Effector memory CD8-positive, alpha-beta T cell (primary cell): ENCODE results near the gene ZNF384.

Experiments used
- ATAC-seq: fragments of 150-1000 bp; cut with Tn5 transposase; replicated peaks from 2 replicates; pipeline ENCODE4 v1.10.0; 2021; ENCODE audit warnings: mild to moderate bottlenecking, moderate library complexity
- DNase-seq, 3 experiments: peaks; one replicate each; pipeline ENCODE4 v3.0.0; 2021
- H3K27ac Mint-ChIP-seq, 2 donors: one replicate each; pipeline ENCODE4 v1.8.0; 2022; ENCODE audit warnings: mild to moderate bottlenecking in 2 of 2, mixed read lengths in 2 of 2, moderate library complexity in 2 of 2
- H3K27me3 Mint-ChIP-seq, 2 donors: one replicate each; pipeline ENCODE4 v1.8.0; 2022; ENCODE audit warnings: mixed read lengths in 2 of 2
- H3K36me3 Mint-ChIP-seq: one replicate; pipeline ENCODE4 v1.8.0; 2022; ENCODE audit warnings: mild to moderate bottlenecking, moderate library complexity, mixed read lengths; ENCODE audit not compliant: insufficient read depth
- H3K4me1 Mint-ChIP-seq, 2 donors: one replicate each; pipeline ENCODE4 v1.8.0; 2022; ENCODE audit warnings: low read depth in 2 of 2, mixed read lengths in 2 of 2
- H3K4me3 Mint-ChIP-seq, 2 donors: one replicate each; pipeline ENCODE4 v1.8.0; 2022; ENCODE audit warnings: mild to moderate bottlenecking in 2 of 2, mixed read lengths in 2 of 2, moderate library complexity in 2 of 2
- H3K9me3 Mint-ChIP-seq, 2 donors: one replicate each; pipeline ENCODE4 v1.8.0; 2022; ENCODE audit warnings: mixed read lengths in 2 of 2
- total RNA-seq, 9 experiments: gene quantifications; one replicate each; lab custom pipeline; 2026; lab: John Stamatoyannopoulos, UW

Gene ZNF384
- 39.7 to 68.6 (median 48.5) reads per million in 9 experiments for total RNA-seq

DNA sequence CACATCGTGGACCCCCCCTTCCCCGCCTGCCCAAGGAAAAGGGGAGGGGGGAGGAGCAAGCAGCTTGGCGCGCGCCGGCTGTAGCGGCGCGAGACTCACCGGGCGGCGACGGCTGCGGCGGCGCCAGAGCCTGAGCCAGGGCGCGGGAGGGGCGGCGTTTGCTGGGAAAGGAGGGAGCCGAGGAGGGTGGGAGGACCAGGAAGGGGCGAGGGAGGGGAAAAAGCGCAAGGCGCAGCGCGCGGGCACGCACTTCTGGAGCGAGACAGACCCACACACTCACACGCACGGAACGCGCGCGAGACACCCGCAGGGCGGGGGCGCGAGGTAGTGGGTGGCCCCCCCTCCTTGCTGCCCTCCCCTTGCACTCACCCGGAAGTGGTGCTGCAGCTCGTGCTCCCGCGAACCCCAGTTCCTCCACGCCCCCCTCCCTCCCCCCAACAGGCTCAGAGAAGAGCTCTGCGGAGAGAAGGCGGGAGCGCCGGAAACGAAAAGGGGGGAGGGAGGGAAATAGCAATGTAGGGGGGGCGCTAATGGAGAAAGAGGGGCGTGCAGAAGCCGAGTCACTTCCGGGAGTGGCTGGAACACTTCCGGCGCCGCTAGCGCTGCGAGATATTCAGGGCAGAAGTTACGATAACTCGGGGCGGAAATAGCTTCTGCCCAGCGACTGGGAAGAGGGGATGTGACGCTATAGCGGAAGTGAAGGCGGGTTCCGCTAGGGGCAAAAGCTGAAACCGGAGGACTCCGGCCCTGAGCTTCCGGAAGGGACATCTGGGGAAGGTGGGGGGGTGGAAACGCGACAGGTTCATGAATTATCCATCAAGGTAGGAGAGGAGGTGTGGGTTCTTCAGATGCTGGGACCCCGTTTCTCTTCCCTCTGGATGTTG, at the start of gene ZNF384:
ZNF384 (minus strand) TSS at position 377 of the 884 bp plus-strand sequence. CDS start 9,855 bp downstream, outside the sequence.
- peaks cover 46 to 59% of the 10 kb centered on the region in 2 donors for H3K4me1 Mint-ChIP-seq
- H3K36me3 Mint-ChIP-seq: peaks cover 23% of the 10 kb centered on the region
- H3K27me3 Mint-ChIP-seq: no peaks in the 10 kb centered on the region
- no peaks in the 10 kb centered on the region for H3K9me3 Mint-ChIP-seq
- H3K4me3 Mint-ChIP-seq: peak within 1 kb of the TSS; percentile 81 to 89
- ATAC-seq (peak; percentile 79), DNase-seq (peak; percentile 92)
- peak within 1 kb of the TSS; percentile 92 to 94 for H3K27ac Mint-ChIP-seq

DNA sequence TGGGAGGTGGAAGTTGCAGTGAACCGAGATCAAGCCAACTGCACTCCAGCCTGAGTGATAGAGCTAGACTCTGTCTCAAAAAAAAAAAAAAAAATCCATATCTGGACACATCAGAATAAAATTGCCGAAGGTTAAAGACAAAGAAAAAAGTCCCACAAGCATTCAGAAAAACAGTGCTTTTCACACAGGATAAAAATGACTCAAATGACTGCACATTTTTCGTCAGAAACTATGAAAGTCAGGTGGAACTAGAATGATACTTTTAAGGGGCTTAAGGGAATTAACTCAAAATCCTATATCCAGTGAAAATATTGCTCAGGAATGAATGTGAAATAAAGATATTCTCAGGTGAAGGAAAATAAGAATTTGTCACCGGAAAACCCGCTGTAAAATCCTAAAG, 47.6 kb upstream of the ZNF384 start:
- ATAC-seq (no peak), DNase-seq (no peak)
- Mint-ChIP-seq H3K27me3 (no peaks in the 10 kb centered on the region), H3K27ac (no peak overlapping the region), H3K4me1 (no peaks in the 10 kb centered on the region), H3K4me3 (no peak overlapping the region), H3K36me3 (no peaks in the 10 kb centered on the region), H3K9me3 (no peaks in the 10 kb centered on the region)

DNA sequence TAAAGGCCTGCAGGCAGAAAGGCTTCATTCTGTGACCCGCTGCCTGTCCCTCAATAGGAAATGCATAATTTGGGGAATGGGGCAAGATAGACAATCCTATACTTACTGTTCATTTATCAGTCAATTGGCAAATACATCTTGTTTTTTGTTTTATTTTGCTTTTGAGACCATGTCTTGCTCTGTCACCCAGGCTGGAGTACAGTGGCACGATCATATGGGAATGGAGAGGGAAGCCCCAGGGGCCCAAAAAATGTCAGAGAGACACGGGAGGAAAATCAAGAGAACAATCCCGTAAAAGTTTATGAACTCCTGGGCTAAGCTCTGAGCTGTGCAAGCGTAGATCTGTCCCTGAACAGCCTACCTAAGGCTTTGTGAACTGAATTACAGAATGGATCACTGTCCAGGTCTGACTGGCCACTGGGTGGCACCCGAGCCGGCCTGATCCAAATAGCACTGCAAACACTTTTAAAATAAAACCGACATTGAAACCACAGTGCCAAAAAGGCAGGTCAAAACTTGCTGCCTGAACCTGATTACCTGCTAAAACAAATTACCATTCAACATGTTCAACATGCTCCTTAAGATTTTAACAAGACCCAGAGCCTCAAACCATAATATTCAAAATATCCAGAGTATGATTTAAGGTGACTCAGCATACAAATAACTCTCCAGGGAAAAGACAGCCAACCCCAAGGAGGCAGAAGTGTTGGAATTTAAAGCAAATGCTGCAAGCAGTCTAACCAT, 46.4 kb upstream of the ZNF384 start:
- Mint-ChIP-seq H3K4me1 (no peaks in the 10 kb centered on the region), H3K27ac (peak overlapping the region in 1 of 2 donors; percentile 1)
- peak; percentile 12 to 28 (median 15) for DNase-seq

DNA sequence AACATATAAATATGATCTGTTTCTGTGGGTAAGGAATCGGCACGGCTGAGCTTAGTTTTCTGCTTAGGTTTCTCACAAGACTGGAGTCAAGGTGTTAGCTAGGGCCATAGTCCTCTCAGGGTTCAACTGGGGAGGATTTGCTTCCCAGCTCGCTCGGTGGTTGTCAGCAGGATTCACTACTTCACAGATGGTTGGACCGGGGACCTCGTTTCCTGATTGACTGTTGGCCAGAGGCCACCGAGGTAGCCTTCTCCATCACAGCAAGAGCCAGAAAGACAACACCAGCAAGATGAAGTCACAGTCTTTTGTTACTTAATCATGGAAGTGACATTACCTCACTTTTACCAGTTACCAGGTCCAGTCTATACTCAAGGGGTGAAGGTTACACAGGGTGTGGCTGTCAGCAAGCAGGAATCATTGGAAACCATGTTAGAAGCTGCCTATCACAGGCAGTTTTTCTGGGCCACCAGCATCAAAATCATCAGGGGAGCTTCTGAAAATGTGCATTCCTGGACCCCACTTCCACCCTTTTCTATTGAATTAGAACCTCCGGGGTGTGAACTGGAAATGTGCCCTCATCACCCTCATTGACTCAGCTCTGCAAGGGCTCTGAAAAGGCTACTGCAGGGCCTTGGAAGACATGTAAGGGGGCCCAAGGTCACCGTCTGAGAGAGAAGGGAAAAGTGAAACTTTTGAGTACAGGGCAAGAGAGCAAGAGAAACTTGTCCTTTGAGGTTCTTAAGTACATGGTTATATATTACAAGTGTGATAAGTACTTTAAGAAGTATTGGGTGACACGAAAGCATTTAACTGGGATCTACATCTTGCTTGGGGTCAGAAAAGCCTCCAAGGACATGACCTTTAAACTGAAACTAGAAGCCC, 45.6 kb upstream of the ZNF384 start:
- DNase-seq (no peak), ATAC-seq (no peak)
- H3K4me3 Mint-ChIP-seq: no peak overlapping the region
- H3K36me3 Mint-ChIP-seq: peaks cover 16% of the 10 kb centered on the region
- no peaks in the 10 kb centered on the region for H3K27me3 Mint-ChIP-seq
- H3K27ac Mint-ChIP-seq: no peak overlapping the region
- no peaks in the 10 kb centered on the region for H3K4me1 Mint-ChIP-seq
- H3K9me3 Mint-ChIP-seq: no peaks in the 10 kb centered on the region

More for the DNA sequence above, 46.4 kb upstream of the ZNF384 start:
- Mint-ChIP-seq H3K4me3 (no peak overlapping the region), H3K27me3 (no peaks in the 10 kb centered on the region), H3K36me3 (peaks cover 8% of the 10 kb centered on the region), H3K9me3 (no peaks in the 10 kb centered on the region)
- peak; percentile 49 for ATAC-seq

DNA sequence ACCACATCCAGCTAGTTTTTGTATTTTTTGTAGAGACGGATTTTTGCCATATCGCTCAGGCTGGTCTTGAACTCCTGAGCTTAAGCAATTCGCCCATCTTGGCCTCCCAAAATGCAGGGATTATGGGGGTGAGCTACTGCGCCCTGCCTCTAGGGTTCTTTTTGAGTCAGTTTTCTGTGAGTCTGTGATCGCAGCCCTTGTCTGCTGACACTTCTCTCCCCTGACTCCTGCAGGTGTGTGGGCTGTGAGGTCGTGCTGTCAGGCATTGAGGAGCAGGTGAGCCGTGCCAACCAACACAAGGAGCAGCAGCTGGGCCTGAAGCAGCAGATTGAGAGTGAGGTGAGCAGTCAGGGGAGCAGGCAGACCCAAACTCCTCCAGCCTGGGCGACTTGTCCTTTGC, 41.0 kb upstream of the ZNF384 start:
- Mint-ChIP-seq H3K9me3 (no peaks in the 10 kb centered on the region), H3K36me3 (peaks cover 39% of the 10 kb centered on the region), H3K27me3 (no peaks in the 10 kb centered on the region), H3K4me3 (no peak overlapping the region), H3K4me1 (peaks cover 0 to 9% of the 10 kb centered on the region in 2 donors), H3K27ac (no peak overlapping the region)
- ATAC-seq: no peak
- no peak for DNase-seq

DNA sequence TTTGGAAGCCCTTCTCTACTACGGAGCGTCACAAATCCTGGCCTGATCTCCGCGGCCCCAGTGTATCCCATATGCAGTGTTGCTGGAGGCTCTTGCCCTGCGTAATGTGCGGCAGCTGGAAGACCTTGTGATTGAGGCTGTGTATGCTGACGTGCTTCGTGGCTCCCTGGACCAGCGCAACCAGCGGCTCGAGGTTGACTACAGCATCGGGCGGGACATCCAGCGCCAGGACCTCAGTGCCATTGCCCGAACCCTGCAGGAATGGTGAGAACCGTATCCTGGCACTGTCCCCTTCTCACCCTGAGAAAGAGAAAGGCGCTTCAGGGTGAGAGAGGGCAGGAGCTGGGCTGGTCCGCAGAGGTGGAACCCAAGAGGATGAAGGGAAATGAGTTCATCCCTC, 40.0 kb upstream of the ZNF384 start:
- no peak overlapping the region for H3K27ac Mint-ChIP-seq
- DNase-seq: no peak
- no peak overlapping the region for H3K4me3 Mint-ChIP-seq
- peaks cover 4 to 19% of the 10 kb centered on the region in 2 donors for H3K4me1 Mint-ChIP-seq
- H3K9me3 Mint-ChIP-seq: no peaks in the 10 kb centered on the region
- H3K27me3 Mint-ChIP-seq: no peaks in the 10 kb centered on the region
- no peak for ATAC-seq
- peaks cover 43% of the 10 kb centered on the region for H3K36me3 Mint-ChIP-seq

DNA sequence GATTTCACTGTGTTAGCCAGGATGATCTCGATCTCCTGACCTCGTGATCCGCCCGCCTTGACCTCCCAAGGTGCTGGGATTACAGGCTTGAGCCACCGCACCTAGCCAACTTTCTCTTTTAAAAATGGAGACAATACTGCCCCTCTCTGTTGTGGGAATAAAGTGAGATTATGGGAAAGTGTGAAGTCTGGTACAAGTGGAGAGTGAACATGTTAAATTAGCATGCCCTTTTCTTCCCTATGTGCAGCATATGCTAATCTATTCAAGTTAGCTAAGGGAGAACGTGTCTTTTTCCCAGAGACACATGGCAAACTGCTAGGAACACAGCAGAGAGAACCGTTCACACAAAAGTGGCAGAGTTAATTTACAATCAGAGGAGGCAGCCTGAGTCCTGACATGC, 36.2 kb upstream of the ZNF384 start:
- H3K4me1 Mint-ChIP-seq: peaks cover 9 to 27% of the 10 kb centered on the region in 2 donors
- peaks cover 39% of the 10 kb centered on the region for H3K36me3 Mint-ChIP-seq
- ATAC-seq (no peak), DNase-seq (no peak)
- no peak overlapping the region for H3K27ac Mint-ChIP-seq
- H3K9me3 Mint-ChIP-seq: no peaks in the 10 kb centered on the region
- peak overlapping the region; percentile 28 to 84 for H3K4me3 Mint-ChIP-seq
- H3K27me3 Mint-ChIP-seq: no peaks in the 10 kb centered on the region

DNA sequence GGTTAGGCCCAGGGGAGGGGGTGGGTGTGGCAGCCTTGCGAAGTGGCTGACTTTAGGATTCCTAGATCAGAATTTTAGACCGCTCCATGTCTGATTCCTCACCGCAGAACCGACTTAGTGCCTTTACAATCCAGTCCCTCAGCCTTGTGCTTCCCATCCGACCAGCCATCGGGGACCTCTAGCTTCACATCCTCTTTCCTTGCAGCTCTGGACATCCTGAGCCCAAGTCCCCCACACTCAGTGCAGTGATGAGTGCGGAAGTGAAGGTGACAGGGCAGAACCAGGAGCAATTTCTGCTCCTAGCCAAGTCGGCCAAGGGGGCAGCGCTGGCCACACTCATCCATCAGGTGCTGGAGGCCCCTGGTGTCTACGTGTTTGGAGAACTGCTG, 35.2 kb upstream of the ZNF384 start:
- no peaks in the 10 kb centered on the region for H3K27me3 Mint-ChIP-seq
- peak overlapping the region; percentile 61 to 91 for H3K27ac Mint-ChIP-seq
- ATAC-seq (peak; percentile 4), DNase-seq (no peak)
- peak overlapping the region; percentile 70 to 84 for H3K4me3 Mint-ChIP-seq
- peaks cover 30% of the 10 kb centered on the region for H3K36me3 Mint-ChIP-seq
- no peaks in the 10 kb centered on the region for H3K9me3 Mint-ChIP-seq
- H3K4me1 Mint-ChIP-seq: peaks cover 9 to 27% of the 10 kb centered on the region in 2 donors

DNA sequence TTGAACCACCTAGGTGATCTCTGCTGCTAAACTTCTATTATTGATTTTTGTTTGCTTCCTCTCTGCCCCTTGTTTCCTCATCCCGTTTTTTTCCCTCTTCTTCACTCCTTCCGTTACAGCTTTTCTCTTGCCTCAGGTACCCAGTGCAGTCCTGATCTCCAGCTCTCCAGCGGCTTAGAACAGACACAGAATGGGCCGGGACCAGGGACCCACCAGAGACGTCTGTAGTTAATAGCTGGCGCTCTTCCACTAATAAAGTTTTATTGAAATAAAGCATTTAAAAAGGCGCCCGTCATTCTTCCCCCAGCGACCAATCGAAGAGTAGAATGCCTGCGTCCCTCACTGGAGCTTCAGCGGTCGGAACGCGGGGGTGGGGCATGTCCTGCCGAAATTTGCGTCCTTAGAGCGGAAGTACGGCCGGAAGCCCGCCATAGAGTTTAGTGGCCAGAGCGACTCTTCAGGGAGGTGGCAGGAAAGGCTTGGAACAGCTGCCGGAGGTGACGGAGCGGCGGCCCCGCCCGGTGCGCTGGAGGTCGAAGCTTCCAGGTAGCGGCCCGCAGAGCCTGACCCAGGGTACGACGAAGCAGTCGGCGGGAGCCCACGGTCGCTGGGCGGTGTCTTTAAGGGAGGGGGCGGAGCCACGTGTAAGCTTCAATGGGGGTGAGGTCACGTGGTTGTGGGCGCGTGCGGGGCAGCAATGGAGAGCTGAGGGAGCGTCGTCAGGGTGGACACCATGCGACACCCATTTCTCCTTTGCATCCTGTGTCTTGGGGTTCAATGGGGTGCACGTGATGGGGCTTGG, 34.6 kb upstream of the ZNF384 start, which contains the start of gene COPS7A:
COPS7A (plus strand) TSS at position 440 of the 802 bp plus-strand sequence. CDS start 611 bp downstream, outside the sequence.
- H3K4me1 Mint-ChIP-seq: peaks cover 9 to 27% of the 10 kb centered on the region in 2 donors
- peak within 1 kb of the TSS; percentile 61 to 91 for H3K27ac Mint-ChIP-seq
- peak; percentile 91 to 93 (median 93) for DNase-seq
- peak within 1 kb of the TSS; percentile 70 to 84 for H3K4me3 Mint-ChIP-seq
- peaks cover 24% of the 10 kb centered on the region for H3K36me3 Mint-ChIP-seq
- H3K27me3 Mint-ChIP-seq: no peaks in the 10 kb centered on the region
- no peaks in the 10 kb centered on the region for H3K9me3 Mint-ChIP-seq
- ATAC-seq: peak; percentile 87

DNA sequence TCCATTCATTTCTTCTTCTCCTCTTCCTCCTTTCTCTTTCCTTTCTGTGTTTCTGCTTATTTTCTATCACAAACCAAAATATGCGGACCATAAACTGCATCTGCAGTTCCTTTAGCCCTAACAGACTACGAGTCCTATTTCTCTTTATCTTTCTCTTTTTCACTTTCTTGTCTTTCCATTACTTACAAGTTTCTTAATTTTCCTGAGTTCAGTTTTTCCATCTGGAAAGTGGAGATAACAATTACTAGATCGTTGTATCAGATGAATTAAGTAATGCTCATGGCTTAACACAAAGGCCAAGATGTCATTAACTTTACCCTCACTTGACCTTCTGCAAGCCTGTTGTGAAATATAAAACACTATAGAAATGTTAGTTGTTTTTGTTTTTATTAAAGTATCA, 33.7 kb upstream of the ZNF384 start:
- Mint-ChIP-seq H3K27ac (no peak overlapping the region), H3K4me3 (no peak overlapping the region), H3K27me3 (no peaks in the 10 kb centered on the region), H3K36me3 (peaks cover 18% of the 10 kb centered on the region), H3K4me1 (peaks cover 9 to 27% of the 10 kb centered on the region in 2 donors), H3K9me3 (no peaks in the 10 kb centered on the region)
- no peak for DNase-seq
- ATAC-seq: no peak

DNA sequence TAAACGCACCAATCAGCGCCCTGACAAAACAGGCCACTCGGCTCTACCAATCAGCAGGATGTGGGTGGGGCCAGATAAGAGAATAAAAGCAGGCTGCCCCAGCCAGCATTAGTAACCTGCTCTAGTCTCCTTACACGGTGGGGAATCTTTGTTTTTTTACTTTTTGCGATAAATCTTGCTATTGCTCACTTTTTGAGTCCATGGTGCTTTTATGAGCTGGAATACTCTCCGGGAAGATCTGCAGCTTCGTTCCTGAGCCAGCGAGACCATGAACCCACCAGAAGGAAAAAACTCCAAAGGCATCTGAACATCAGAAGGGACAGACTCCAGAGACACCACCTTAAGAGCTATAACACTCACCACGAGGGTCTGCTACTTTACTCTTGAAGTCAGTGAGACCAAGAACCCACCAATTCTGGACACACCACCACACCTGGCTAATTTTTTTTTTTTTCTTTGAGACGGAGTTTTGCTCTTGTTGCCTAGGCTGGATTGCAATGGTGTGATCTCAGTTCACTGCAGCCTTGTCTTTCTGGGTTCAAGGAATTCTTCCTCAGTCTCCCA, 27.8 kb upstream of the ZNF384 start:
- H3K27ac Mint-ChIP-seq: no peak overlapping the region
- H3K27me3 Mint-ChIP-seq: peaks cover 6 to 11% of the 10 kb centered on the region in 2 donors
- ATAC-seq (no peak), DNase-seq (no peak)
- peaks cover 5% of the 10 kb centered on the region for H3K36me3 Mint-ChIP-seq
- H3K9me3 Mint-ChIP-seq: no peaks in the 10 kb centered on the region
- no peak overlapping the region for H3K4me3 Mint-ChIP-seq
- H3K4me1 Mint-ChIP-seq: no peaks in the 10 kb centered on the region
